K562 (cell line): Measurements from ENCODE around the gene PDZD2. TPM values are rescaled to one million over a fixed set of nuclear protein-coding genes. Genes with fewer than 3 reads are reported as not detected.

Experiments
- ATAC-seq: fragments of 200-7000 bp; cut with Tn5 transposase; 3 replicates; pipeline ENCODE4 v1.9.1; 2020; ENCODE audit warnings: moderate library complexity
- BruUV-seq: library from RNA; stranded (reverse); fragments of 400-500 nt; replicated peaks from 2 replicates; lab custom pipeline; 2021; lab: Mats Ljungman, UMichigan
- CTCF ChIA-PET: fragments of 300-600 bp; formaldehyde crosslinking; extraction: SDS; loops from one replicate; lab custom pipeline; 2021; ENCODE audit warnings: low intra/inter-chr PET ratio; lab: Yijun Ruan, JAX
- POLR2A ChIA-PET: fragments of 300-600, 350-650 bp; sonication (Branson Sonifier 250); formaldehyde crosslinking; extraction: SDS; loops from one replicate; lab custom pipeline; 2021; ENCODE audit warnings: antibody characterized with exemption, inconsistent platforms; lab: Yijun Ruan, JAX
- DNase-seq, 4 experiments: peaks; one replicate each; pipeline versions ENCODE4 v3.0.0 to v3.0.0-alpha.2; 2011 to 2018; ENCODE audit warnings: low spot score in 3 of 4, mixed read lengths in 3 of 4; ENCODE audit errors: extremely low read depth in 1 of 4
- FAIRE-seq: peaks from 2 replicates; lab custom pipeline; 2011; peaks lifted over from hg19 to GRCh38; lab: Jason Lieb, UNC
- H2AFZ ChIP-seq: 2 replicates; pipeline ENCODE4 v1.6.0; 2011; ENCODE audit warnings: low read depth, low read length, control low read depth, inconsistent platforms
- H3K27ac ChIP-seq: fragments of 200-600 bp; 3 replicates; pipeline ENCODE4 v1.8.0; 2011; ENCODE audit warnings: low read depth, mild to moderate bottlenecking, control low read depth, inconsistent platforms, low read length, moderate library complexity, mixed read lengths; ENCODE audit errors: extremely low read depth
- H3K27me3 ChIP-seq, 2 experiments: fragments of 300-600 bp in 1 of 2; 2 replicates in 1 of 2; 3 replicates in 1 of 2; pipeline versions ENCODE4 v1.6.0 to v1.8.0; 2011; ENCODE audit warnings: inconsistent platforms in 2 of 2, low read length in 2 of 2, mild to moderate bottlenecking in 1 of 2, mixed read lengths in 1 of 2, moderate library complexity in 1 of 2; ENCODE audit not compliant: control insufficient read depth in 2 of 2, insufficient read depth in 2 of 2
- H3K36me3 ChIP-seq: fragments of 300-600 bp; 3 replicates; pipeline ENCODE4 v1.8.0; 2011; ENCODE audit warnings: mild to moderate bottlenecking, low read length, inconsistent platforms; ENCODE audit not compliant: control insufficient read depth, insufficient read depth
- H3K4me1 ChIP-seq, 2 experiments: fragments of 200-600 bp in 1 of 2; replicated peaks in 1 of 2; 2 replicates in 1 of 2; 3 replicates in 1 of 2; pipeline versions ENCODE4 v1.5.1 to v1.8.0; 2011; ENCODE audit warnings: inconsistent platforms in 2 of 2, low read length in 2 of 2, mild to moderate bottlenecking in 1 of 2, mixed read lengths in 1 of 2, moderate library complexity in 1 of 2; ENCODE audit not compliant: control insufficient read depth in 2 of 2, insufficient read depth in 2 of 2
- H3K4me2 ChIP-seq: 2 replicates; pipeline ENCODE4 v1.6.1; 2011; ENCODE audit warnings: low read length, control low read depth, inconsistent platforms, mixed read lengths; ENCODE audit not compliant: insufficient read depth
- H3K4me3 ChIP-seq: fragments of 200-600 bp; sonication (generic), shearing (Covaris generic); 2 replicates; pipeline ENCODE4 v1.5.1; 2016; ENCODE audit warnings: control low read depth, inconsistent platforms
- H3K79me2 ChIP-seq: fragments of 200-600 bp; 3 replicates; pipeline ENCODE4 v1.8.0; 2011; ENCODE audit warnings: low read length, inconsistent platforms; ENCODE audit not compliant: control insufficient read depth, insufficient read depth
- H3K9ac ChIP-seq, 2 experiments: 2 replicates each; pipeline versions ENCODE4 v1.6.0 to v1.6.1; 2011; ENCODE audit warnings: low read depth in 2 of 2, low read length in 2 of 2, control low read depth in 1 of 2, inconsistent platforms in 1 of 2, mild to moderate bottlenecking in 1 of 2, mixed read lengths in 1 of 2; ENCODE audit not compliant: insufficient read depth in 1 of 2
- H3K9me1 ChIP-seq: one replicate; pipeline ENCODE4 v1.6.0; 2011; ENCODE audit warnings: inconsistent platforms, mild to moderate bottlenecking, low read length, moderate library complexity; ENCODE audit not compliant: control insufficient read depth, insufficient read depth
- H3K9me3 ChIP-seq: replicated peaks from 2 replicates; pipeline ENCODE4 v1.5.1; 2011; ENCODE audit warnings: low read depth, low read length, inconsistent platforms; ENCODE audit not compliant: control insufficient read depth, insufficient read depth
- H4K20me1 ChIP-seq: replicated peaks from 2 replicates; pipeline ENCODE4 v1.6.1; 2011; ENCODE audit warnings: low read length, inconsistent platforms, mixed read lengths; ENCODE audit not compliant: control insufficient read depth, insufficient read depth
- BMI1 ChIP-seq: fragments of 150-350 bp; IDR thresholded peaks from 2 replicates; pipeline ENCODE4 v1.6.1; 2014; ENCODE audit warnings: low read length
- CCAR2 ChIP-seq: fragments of 200-400 bp; formaldehyde crosslinking; IDR thresholded peaks from 2 replicates; pipeline ENCODE4 v1.6.1; 2017; ENCODE audit warnings: mild to moderate bottlenecking, low read depth, low read length
- CHD4 ChIP-seq: fragments of 200-600 bp; sonication (generic); IDR thresholded peaks from 3 replicates; pipeline ENCODE4 v1.6.1; 2012; ENCODE audit warnings: low read depth, mild to moderate bottlenecking, mixed read lengths, low read length, inconsistent platforms; ENCODE audit not compliant: insufficient read depth, insufficient replicate concordance, poor library complexity, severe bottlenecking
- FOXJ3 ChIP-seq: sonication (generic); formaldehyde crosslinking; IDR thresholded peaks from 2 replicates; pipeline ENCODE4 v1.4.0; 2020; ENCODE audit warnings: mild to moderate bottlenecking, missing genetic modification reagents
- FUS ChIP-seq: fragments of 200-400 bp; formaldehyde crosslinking; optimal IDR thresholded peaks from 2 replicates; pipeline ENCODE3; 2017; ENCODE audit warnings: low read depth, low read length
- LARP7 ChIP-seq: fragments of 450-650 bp; IDR thresholded peaks from 2 replicates; pipeline ENCODE4 v1.6.1; 2016
- MIER1 ChIP-seq: fragments of 450-650 bp; IDR thresholded peaks from 2 replicates; pipeline ENCODE4 v1.6.1; 2016; ENCODE audit warnings: antibody characterized with exemption, mild to moderate bottlenecking, low read depth
- PCBP1 ChIP-seq: fragments of 200-400 bp; formaldehyde crosslinking; IDR thresholded peaks from 2 replicates; pipeline ENCODE4 v1.6.1; 2018; ENCODE audit warnings: mild to moderate bottlenecking, low read depth, low read length; ENCODE audit not compliant: poor library complexity, severe bottlenecking
- RBM17 ChIP-seq: fragments of 200-400 bp; formaldehyde crosslinking; IDR thresholded peaks from 2 replicates; pipeline ENCODE4 v1.6.1; 2017; ENCODE audit warnings: low read depth, mild to moderate bottlenecking, low read length, borderline replicate concordance
- RBM22 ChIP-seq: fragments of 200-400 bp; formaldehyde crosslinking; IDR thresholded peaks from 2 replicates; pipeline ENCODE4 v1.6.1; 2018; ENCODE audit warnings: low read length, low read depth; ENCODE audit not compliant: poor library complexity, severe bottlenecking
- ZFP1 ChIP-seq: fragments of 450-650 bp; formaldehyde crosslinking; IDR thresholded peaks from 2 replicates; pipeline ENCODE4 v1.4.0; 2020; ENCODE audit warnings: mild to moderate bottlenecking, mixed read lengths
- ZNF140 ChIP-seq: fragments of 250-450 bp; sonication (Bioruptor Pico); IDR thresholded peaks from 2 replicates; pipeline ENCODE4 v1.8.0; 2021; ENCODE audit warnings: moderate library complexity, mild to moderate bottlenecking, inconsistent platforms
- ZNF197 ChIP-seq: fragments of 200-800 bp; sonication (Bioruptor generic); IDR thresholded peaks from 2 replicates; pipeline ENCODE4 v1.6.1; 2016; ENCODE audit warnings: low read depth, missing genetic modification characterization, missing compliant biosample characterization
- ZNF79 ChIP-seq: fragments of 250-450 bp; sonication (Bioruptor Pico); IDR thresholded peaks from 2 replicates; pipeline ENCODE4 v1.4.0; 2020; ENCODE audit warnings: low read depth, mild to moderate bottlenecking, moderate library complexity
- WGBS: fragments of 100-300 bp; shearing (Covaris generic); methylation state at CpG from one replicate; pipeline ENCODE4 v1.1.6; 2016; ENCODE audit warnings: low coverage, mixed read lengths; ENCODE audit not compliant: insufficient coverage; ENCODE audit errors: missing lambda C conversion rate; 5-methylcytosine and 5-hydroxymethylcytosine counted together
- in situ Hi-C: fragments of 300-500 bp; cut with MboI; formaldehyde crosslinking; loops from 4 replicates; pipeline ENCODE4 v1.15.0; 2018; ENCODE audit warnings: inconsistent platforms, mixed read lengths
- intact Hi-C: fragments of 100-400 bp; cut with micrococcal nuclease; formaldehyde crosslinking; loops from 2 replicates; pipeline ENCODE4 v1.14.2; 2022
- polyA plus RNA-seq, 8 experiments: library from polyadenylated mRNA; depleted of rRNA in 4 of 8; stranded (reverse) in 5 of 8; unstranded in 3 of 8; fragments of >200 nt; fragmentation: Nextera tagmentation in 2 of 8; fragmentation: Illumina TruSeq in 1 of 8; extraction: Ambion mirVana in 2 of 8; extraction: Trizol in 1 of 8; gene quantifications; 2 replicates each; pipeline versions ENCODE4 v1.2.1 to v1.2.3, GENCODE V29; 2011 to 2014; ENCODE audit warnings: inconsistent platforms in 1 of 8, missing spikeins in 1 of 8
- total RNA-seq, 7 experiments: library from RNA; depleted of rRNA in 6 of 7; stranded (reverse); fragments of >200 nt in 6 of 7; fragmentation: Illumina TruSeq in 2 of 7; extraction: Trizol in 2 of 7; gene quantifications; 2 replicates each; pipeline versions ENCODE4 v1.2.1 to v1.2.3, GENCODE V29; 2011 to 2021; ENCODE audit warnings: low replicate concordance in 1 of 7
- TF ChIP-seq, protein P1 (sequence below): sonication (generic); formaldehyde crosslinking; IDR thresholded peaks from 2 replicates; pipeline ENCODE4 v1.8.0; 2022; ENCODE audit warnings: mild to moderate bottlenecking, missing genetic modification reagents
- TF ChIP-seq, protein P2 (sequence below): fragments of 250-450 bp; sonication (Bioruptor Pico); IDR thresholded peaks from 2 replicates; pipeline ENCODE4 v1.5.0; 2021; ENCODE audit warnings: mild to moderate bottlenecking, borderline replicate concordance
- TF ChIP-seq, protein P3 (sequence below): fragments of 250-450 bp; sonication (Bioruptor Pico); IDR thresholded peaks from 2 replicates; pipeline ENCODE4 v1.4.0; 2020; ENCODE audit warnings: borderline replicate concordance

The PDZD2 gene
- total and polyA plus RNA-seq, 9 of the 15 experiments (the other 6 are each of a cell fraction or from before 2014, with no cell fraction given), result 0.02 to 0.08 (median 0.04) TPM; not detected in 6

DNA sequence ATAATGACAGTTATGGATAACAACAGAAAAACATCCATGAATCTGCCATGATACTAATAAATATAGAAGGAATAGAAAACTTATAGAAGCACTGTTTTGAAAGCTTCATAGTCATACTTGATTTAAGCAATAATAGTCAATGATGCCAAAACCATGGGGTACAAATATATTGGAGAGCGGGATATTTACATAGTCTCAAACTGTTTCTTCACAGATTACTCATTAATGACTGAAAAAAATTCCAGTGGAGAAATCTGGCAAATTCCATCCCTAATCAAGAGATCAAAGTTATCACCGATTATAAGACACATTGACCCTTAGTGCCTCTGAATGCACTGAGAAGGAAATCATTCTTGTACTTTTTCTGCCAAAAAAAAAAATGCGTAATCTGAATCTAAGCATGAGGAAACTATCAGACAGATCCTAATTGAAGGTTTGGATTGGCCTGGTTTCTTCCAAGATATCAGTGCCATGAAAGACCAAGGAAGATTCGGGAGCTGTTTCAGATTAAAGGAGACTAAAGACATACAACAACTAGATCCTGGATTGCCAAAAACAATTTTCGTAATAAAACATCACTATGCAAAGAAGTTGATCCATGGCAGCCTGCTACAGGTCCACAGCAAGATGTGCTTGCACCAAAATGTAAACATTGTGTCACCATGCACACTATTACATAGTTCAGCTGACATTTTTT lies 429.0 kb downstream of the PDZD2 start (continued):
- TF ChIP-seq, protein P1, sequence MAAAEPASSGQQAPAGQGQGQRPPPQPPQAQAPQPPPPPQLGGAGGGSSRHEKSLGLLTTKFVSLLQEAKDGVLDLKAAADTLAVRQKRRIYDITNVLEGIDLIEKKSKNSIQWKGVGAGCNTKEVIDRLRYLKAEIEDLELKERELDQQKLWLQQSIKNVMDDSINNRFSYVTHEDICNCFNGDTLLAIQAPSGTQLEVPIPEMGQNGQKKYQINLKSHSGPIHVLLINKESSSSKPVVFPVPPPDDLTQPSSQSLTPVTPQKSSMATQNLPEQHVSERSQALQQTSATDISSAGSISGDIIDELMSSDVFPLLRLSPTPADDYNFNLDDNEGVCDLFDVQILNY (CRISPR knock-in tag), result no peak
- TF ChIP-seq FOXJ3 (no peak), RBM22 (no peak), CHD4 (no peak), ZFP1 (CRISPR knock-in tag) (no peak), RBM17 (no peak)

DNA sequence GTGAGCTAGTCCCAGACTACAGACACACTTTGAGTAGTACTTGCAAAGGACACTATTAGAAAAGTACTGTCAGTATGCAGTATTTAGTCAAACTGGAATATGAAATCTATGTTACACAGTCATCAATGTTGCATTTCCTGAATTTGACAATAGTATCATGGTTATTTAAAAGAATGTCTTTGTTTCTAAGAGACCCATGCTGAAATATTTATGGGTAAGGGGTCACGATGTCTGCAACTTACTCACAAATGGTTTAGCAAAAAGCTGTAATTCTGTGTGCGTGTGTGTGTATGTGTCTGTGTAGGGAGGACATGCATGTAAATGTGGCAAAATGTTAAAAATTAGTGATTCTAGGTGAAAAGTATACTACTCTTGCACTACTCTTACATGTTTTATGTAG lies 429.6 kb downstream of the PDZD2 start:
- in situ Hi-C loops, result no loop called here
- TF ChIP-seq MIER1 (no peak), LARP7 (no peak), ZNF197 (no peak), CCAR2 (no peak), ZNF140 (CRISPR knock-in tag) (no peak), ZNF79 (CRISPR knock-in tag) (no peak), RBM22 (no peak), PCBP1 (no peak), BMI1 (no peak), FUS (no peak)
- TF ChIP-seq, protein P2, sequence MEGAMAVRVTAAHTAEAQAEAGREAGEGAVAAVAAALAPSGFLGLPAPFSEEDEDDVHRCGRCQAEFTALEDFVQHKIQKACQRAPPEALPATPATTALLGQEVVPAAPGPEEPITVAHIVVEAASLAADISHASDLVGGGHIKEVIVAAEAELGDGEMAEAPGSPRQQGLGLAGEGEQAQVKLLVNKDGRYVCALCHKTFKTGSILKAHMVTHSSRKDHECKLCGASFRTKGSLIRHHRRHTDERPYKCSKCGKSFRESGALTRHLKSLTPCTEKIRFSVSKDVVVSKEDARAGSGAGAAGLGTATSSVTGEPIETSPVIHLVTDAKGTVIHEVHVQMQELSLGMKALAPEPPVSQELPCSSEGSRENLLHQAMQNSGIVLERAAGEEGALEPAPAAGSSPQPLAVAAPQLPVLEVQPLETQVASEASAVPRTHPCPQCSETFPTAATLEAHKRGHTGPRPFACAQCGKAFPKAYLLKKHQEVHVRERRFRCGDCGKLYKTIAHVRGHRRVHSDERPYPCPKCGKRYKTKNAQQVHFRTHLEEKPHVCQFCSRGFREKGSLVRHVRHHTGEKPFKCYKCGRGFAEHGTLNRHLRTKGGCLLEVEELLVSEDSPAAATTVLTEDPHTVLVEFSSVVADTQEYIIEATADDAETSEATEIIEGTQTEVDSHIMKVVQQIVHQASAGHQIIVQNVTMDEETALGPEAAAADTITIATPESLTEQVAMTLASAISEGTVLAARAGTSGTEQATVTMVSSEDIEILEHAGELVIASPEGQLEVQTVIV (CRISPR knock-in tag), result no peak
- TF ChIP-seq, protein P3, sequence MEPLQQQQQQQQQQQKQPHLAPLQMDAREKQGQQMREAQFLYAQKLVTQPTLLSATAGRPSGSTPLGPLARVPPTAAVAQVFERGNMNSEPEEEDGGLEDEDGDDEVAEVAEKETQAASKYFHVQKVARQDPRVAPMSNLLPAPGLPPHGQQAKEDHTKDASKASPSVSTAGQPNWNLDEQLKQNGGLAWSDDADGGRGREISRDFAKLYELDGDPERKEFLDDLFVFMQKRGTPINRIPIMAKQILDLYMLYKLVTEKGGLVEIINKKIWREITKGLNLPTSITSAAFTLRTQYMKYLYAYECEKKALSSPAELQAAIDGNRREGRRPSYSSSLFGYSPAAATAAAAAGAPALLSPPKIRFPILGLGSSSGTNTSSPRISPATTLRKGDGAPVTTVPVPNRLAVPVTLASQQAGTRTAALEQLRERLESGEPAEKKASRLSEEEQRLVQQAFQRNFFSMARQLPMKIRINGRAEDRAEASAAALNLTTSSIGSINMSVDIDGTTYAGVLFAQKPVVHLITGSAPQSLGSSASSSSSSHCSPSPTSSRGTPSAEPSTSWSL (CRISPR knock-in tag), result no peak

More for the DNA sequence above, 429.6 kb downstream of the PDZD2 start:
- Histone ChIP-seq H3K9ac (no peak overlapping the region), H3K9me3 (no peaks in the 10 kb centered on the region), H3K9me1 (no peaks in the 10 kb centered on the region), H3K4me3 (no peak overlapping the region), H3K4me1 (no peaks in the 10 kb centered on the region), H3K27ac (no peak overlapping the region), H3K79me2 (no peaks in the 10 kb centered on the region), H3K27me3 (peaks cover 30 to 49% of the 10 kb centered on the region in 2 experiments), H2AFZ (no peak overlapping the region), H3K4me2 (no peak overlapping the region), H3K36me3 (no peaks in the 10 kb centered on the region), H4K20me1 (no peaks in the 10 kb centered on the region)
- POLR2A ChIA-PET, result interaction anchor here (0.7 kb wide), 2 partner anchors 12 to 901 kb away, joined by 3 read pairs; no protein-coding TSS in a partner anchor
- 0% methylated on average over 2 of the region's 2 CpGs for WGBS
- ATAC-seq (no peak), FAIRE-seq (no peak), DNase-seq (no peak)
- BruUV-seq, result no TSS peak
- intact Hi-C loops, result no loop called here
- CTCF ChIA-PET, result no interaction called here
